Transverse colon (tissue), 3 donors: ENCODE results near the gene ASB5.

Source experiments
- POLR2A ChIP-seq: fragments of 450-650 bp; IDR thresholded peaks from one replicate; pipeline ENCODE4 v1.6.1; 2016; ENCODE audit warnings: antibody characterized with exemption, mild to moderate bottlenecking, moderate library complexity
- TF ChIP-seq, protein P1 (sequence below), 5 experiments: fragments of 200-600 bp in 3 of 5; fragments of 450-650 bp in 2 of 5; sonication (generic) in 3 of 5; IDR thresholded peaks; 1 replicate in 2 of 5; 2 replicates in 3 of 5; pipeline ENCODE4 v1.5.1; 2016 to 2017; ENCODE audit warnings: antibody characterized with exemption in 5 of 5, inconsistent platforms in 3 of 5, mild to moderate bottlenecking in 2 of 5, moderate library complexity in 1 of 5

DNA sequence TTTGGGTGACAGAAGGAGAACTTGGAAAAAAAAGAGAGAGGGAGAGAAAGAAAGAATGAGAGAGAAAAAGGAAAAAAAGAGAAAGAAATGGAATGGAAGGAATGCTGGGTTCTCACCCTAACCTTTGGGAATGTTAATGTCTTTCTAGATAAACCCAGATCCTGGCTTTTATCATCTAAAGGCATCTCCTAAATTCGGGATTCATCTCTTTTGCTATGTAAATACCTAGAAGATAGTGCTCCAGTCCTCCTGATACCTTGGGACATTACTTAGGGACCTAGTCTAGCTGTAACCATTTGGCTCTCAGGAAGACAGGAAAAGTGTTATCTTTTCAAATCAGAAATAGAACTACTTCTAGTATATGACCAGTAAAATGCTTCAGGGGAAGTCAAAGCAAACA is 34.9 kb upstream of the ASB5 start:
- no peak for TF ChIP-seq POLR2A
- TF ChIP-seq, protein P1, sequence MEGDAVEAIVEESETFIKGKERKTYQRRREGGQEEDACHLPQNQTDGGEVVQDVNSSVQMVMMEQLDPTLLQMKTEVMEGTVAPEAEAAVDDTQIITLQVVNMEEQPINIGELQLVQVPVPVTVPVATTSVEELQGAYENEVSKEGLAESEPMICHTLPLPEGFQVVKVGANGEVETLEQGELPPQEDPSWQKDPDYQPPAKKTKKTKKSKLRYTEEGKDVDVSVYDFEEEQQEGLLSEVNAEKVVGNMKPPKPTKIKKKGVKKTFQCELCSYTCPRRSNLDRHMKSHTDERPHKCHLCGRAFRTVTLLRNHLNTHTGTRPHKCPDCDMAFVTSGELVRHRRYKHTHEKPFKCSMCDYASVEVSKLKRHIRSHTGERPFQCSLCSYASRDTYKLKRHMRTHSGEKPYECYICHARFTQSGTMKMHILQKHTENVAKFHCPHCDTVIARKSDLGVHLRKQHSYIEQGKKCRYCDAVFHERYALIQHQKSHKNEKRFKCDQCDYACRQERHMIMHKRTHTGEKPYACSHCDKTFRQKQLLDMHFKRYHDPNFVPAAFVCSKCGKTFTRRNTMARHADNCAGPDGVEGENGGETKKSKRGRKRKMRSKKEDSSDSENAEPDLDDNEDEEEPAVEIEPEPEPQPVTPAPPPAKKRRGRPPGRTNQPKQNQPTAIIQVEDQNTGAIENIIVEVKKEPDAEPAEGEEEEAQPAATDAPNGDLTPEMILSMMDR (IDR thresholded peaks at IDR 0.05) = no peak
